ENCODE measurements around the gene ZDHHC22. TPM values are rescaled to one million over a fixed set of nuclear protein-coding genes. Genes with fewer than 3 reads are reported as not detected.

The ZDHHC22 gene
- total RNA-seq, 1 experiment from 2014 or later = not detected

DNA sequence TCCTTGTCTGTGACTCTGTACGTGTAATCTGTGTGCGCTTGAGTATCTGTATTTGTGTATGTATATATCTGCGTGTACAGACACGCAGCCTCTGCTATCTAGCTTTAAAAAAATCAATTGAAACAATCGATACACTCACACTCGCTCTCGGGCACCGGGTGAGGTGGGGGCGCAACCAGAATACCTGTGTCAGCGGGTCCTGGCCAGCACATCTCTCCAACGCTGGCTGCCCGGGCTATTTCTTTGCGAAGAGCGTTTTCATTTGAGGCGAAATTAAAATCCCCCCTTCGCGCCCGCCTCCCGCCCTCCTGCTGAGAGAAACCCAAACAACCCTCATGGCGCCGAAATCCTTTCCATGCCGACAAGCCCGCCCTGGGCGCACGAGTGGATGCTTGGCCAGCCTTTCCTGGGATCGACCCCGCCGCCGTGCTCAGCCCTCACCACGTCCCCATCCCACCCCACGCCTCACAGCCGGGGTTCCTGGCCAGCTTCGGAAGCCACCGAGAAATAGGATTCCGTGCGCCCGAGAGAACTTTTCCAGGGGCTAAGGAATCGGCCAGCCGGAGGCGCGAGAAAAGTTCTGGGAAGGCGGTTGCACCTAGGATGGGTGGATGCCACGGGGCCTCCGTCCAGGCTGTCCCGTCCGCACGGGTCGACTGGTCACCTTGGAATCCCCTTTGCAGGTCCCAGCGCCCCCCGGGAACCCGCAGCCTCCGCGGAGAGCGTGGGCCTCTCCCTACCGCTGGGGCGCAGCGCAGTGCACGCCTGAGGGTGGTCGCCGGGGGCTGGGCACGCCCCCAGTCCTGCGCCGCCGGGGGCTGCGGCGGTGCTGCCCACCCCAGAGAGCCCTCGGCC, 1.0 kb downstream of the ZDHHC22 start:
- no peaks in the 10 kb centered on the region for H3K9me2 ChIP-seq (ENCODE audit: insufficient read depth)
- peaks cover 95% of the 10 kb centered on the region for H3K27me3 ChIP-seq (ENCODE audit: insufficient read depth, low read depth)
- H4K20me1 ChIP-seq (ENCODE audit: insufficient read depth) = no peaks in the 10 kb centered on the region; the same call in 1 of the 2 replicates
- no peak overlapping the region for H2AFZ ChIP-seq
- H3F3A ChIP-seq (ENCODE audit: insufficient read depth, low read depth) = no peaks in the 10 kb centered on the region
- H3K4me2 ChIP-seq = no peak overlapping the region
- ChIA-PET POLR2A (ENCODE audit: unreplicated experiment) (interaction anchor here (0.7 kb wide), 1 partner anchor 319 kb away, joined by 3 read pairs; no protein-coding TSS in a partner anchor), CTCF (interaction anchor here (1.0 kb wide), 1 partner anchor 11 kb away, joined by 3 read pairs; no protein-coding TSS in a partner anchor)
- H3K4me1 ChIP-seq (replicated peaks; ENCODE audit: insufficient read depth) = no peaks in the 10 kb centered on the region
- no peak overlapping the region for H3K27ac ChIP-seq
- intact Hi-C loops (cut with micrococcal nuclease; ENCODE audit: unreplicated experiment) = no loop called here
- H3K79me2 ChIP-seq (ENCODE audit: low read depth) = no peaks in the 10 kb centered on the region
- TF ChIP-seq, protein P1, sequence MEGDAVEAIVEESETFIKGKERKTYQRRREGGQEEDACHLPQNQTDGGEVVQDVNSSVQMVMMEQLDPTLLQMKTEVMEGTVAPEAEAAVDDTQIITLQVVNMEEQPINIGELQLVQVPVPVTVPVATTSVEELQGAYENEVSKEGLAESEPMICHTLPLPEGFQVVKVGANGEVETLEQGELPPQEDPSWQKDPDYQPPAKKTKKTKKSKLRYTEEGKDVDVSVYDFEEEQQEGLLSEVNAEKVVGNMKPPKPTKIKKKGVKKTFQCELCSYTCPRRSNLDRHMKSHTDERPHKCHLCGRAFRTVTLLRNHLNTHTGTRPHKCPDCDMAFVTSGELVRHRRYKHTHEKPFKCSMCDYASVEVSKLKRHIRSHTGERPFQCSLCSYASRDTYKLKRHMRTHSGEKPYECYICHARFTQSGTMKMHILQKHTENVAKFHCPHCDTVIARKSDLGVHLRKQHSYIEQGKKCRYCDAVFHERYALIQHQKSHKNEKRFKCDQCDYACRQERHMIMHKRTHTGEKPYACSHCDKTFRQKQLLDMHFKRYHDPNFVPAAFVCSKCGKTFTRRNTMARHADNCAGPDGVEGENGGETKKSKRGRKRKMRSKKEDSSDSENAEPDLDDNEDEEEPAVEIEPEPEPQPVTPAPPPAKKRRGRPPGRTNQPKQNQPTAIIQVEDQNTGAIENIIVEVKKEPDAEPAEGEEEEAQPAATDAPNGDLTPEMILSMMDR (conservative IDR thresholded peaks at IDR 0.05) = no peak
- no peak for TF ChIP-seq EZH2 (IDR thresholded peaks at IDR 0.05; ENCODE audit: low read depth)
- H3K36me3 ChIP-seq (ENCODE audit: low read depth) = no peaks in the 10 kb centered on the region
- DNase-seq = no peak
- no TSS peak for BruUV-seq (replicated peaks)
- no peak overlapping the region for H3K4me3 ChIP-seq
- no peaks in the 10 kb centered on the region for H3K9me3 ChIP-seq (ENCODE audit: insufficient read depth, low read depth)

DNA sequence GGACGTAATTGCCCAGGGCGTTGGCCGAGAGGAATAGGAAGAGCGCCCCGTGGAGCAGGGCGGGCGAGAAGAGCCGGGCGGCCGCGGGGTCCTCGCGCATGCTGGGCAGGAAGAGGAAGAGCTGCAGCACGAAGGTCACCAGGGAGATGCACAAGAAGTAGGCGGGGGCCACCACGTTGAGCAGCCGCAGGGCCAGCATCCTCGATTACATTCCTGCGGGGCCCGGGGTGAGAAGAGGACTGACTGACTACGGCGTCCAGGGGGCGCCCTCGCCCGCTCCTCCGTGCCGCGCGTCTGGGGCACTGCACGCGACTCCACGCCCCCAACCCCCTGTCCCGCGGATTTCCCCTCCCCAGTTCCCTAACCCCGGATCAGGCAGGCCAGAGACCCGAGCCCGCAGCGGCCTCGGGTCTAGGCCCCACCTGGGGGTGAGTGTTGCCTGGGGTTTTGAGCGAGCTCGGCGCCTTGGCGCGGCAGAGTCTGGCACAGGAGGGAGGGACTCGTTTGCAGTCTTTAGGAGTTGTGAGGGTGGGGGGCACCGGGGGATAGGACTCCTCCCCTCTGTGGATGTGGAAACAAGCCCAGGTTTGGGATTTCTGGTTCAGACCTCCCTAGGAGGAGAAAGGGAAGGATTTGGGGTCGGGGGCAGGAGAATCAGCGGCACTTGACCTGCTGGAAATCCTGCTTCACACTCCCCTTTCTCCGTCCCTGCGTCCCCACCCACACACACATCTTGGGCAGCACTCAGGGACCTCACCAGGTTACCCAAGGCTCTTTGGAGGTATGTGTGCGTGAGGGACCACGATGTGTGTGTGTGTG, 1.8 kb downstream of the ZDHHC22 start:
- Histone ChIP-seq H3K4me3 (no peak overlapping the region), H3K4me2 (no peak overlapping the region)

DNA sequence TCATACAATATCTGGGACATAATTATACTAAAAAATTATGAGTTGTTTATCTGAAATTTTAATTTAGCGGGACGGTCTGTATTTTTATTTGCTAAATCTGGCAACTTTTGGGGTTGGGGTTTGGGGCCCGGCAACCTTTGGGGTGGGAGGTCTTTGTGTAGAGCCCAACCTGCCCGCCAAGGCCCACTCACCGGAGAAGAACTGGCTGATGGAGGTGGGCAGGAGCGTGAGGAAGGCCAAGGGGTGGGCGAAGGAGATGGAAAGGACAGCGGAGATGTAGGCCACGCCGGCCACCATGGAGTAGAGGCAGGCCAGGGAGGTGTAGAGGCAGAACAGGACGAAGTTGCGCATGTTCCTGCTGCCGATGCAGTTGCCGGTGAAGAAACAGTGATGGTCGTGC, 2.6 kb downstream of the ZDHHC22 start:
- H3K27ac ChIP-seq = no peak overlapping the region
- no TSS peak for BruUV-seq (replicated peaks)
- no peaks in the 10 kb centered on the region for H3K9me3 ChIP-seq (ENCODE audit: insufficient read depth, low read depth)
- intact Hi-C loops (cut with micrococcal nuclease; ENCODE audit: unreplicated experiment) = no loop called here
- no peaks in the 10 kb centered on the region for H3K4me1 ChIP-seq (replicated peaks; ENCODE audit: insufficient read depth)
- no peaks in the 10 kb centered on the region for H3K36me3 ChIP-seq (ENCODE audit: low read depth)
- TF ChIP-seq, protein P1 (conservative IDR thresholded peaks at IDR 0.05) = no peak
- TF ChIP-seq EZH2 (IDR thresholded peaks at IDR 0.05; ENCODE audit: low read depth) = no peak
- no peaks in the 10 kb centered on the region; the same call in 1 of the 2 replicates for H4K20me1 ChIP-seq (ENCODE audit: insufficient read depth)
- no peaks in the 10 kb centered on the region for H3K9me2 ChIP-seq (ENCODE audit: insufficient read depth)
- H3F3A ChIP-seq (ENCODE audit: insufficient read depth, low read depth) = no peaks in the 10 kb centered on the region
- POLR2A ChIA-PET (ENCODE audit: unreplicated experiment) = no interaction called here
- H3K4me3 ChIP-seq = no peak overlapping the region
- H3K27me3 ChIP-seq (ENCODE audit: insufficient read depth, low read depth) = peaks cover 95% of the 10 kb centered on the region
- CTCF ChIA-PET = no interaction called here
- H3K4me2 ChIP-seq = no peak overlapping the region
- no peak for DNase-seq
- H3K79me2 ChIP-seq (ENCODE audit: low read depth) = no peaks in the 10 kb centered on the region
- H2AFZ ChIP-seq = no peak overlapping the region

More for the DNA sequence above, 1.8 kb downstream of the ZDHHC22 start:
- no peaks in the 10 kb centered on the region for H3K36me3 ChIP-seq (ENCODE audit: low read depth)
- H4K20me1 ChIP-seq (ENCODE audit: insufficient read depth) = no peaks in the 10 kb centered on the region; the same call in 1 of the 2 replicates
- BruUV-seq (replicated peaks) = no TSS peak
- DNase-seq = peak in 1 of 2 experiments; percentile 55
- no peak overlapping the region for H2AFZ ChIP-seq
- no peak for TF ChIP-seq EZH2 (IDR thresholded peaks at IDR 0.05; ENCODE audit: low read depth)
- TF ChIP-seq, protein P1 (conservative IDR thresholded peaks at IDR 0.05) = peak; percentile 67
- H3K9me2 ChIP-seq (ENCODE audit: insufficient read depth) = no peaks in the 10 kb centered on the region
- H3K27me3 ChIP-seq (ENCODE audit: insufficient read depth, low read depth) = peaks cover 95% of the 10 kb centered on the region
- intact Hi-C loops (cut with micrococcal nuclease; ENCODE audit: unreplicated experiment) = no loop called here
- ChIA-PET POLR2A (ENCODE audit: unreplicated experiment) (no interaction called here), CTCF (interaction anchor here (0.7 to 1.0 kb wide), 2 partner anchors 9 to 12 kb away, joined by 3 read pairs; no protein-coding TSS in a partner anchor)
- H3K79me2 ChIP-seq (ENCODE audit: low read depth) = no peaks in the 10 kb centered on the region
- no peaks in the 10 kb centered on the region for H3K4me1 ChIP-seq (replicated peaks; ENCODE audit: insufficient read depth)
- H3F3A ChIP-seq (ENCODE audit: insufficient read depth, low read depth) = no peaks in the 10 kb centered on the region
- no peaks in the 10 kb centered on the region for H3K9me3 ChIP-seq (ENCODE audit: insufficient read depth, low read depth)
- no peak overlapping the region for H3K27ac ChIP-seq

Data from PC-9 (cell line).